IMR-90 (cell line): ENCODE data around the gene SEMA4D.

Experiments used
- CEBPB ChIP-seq: IDR thresholded peaks from 2 replicates; pipeline ENCODE4 v1.6.1; 2012; ENCODE audit warnings: low read depth, low read length, improper control_type of control experiment
- MAZ ChIP-seq: IDR thresholded peaks from 2 replicates; pipeline ENCODE4 v1.6.1; 2012; ENCODE audit warnings: low read depth, mild to moderate bottlenecking, low read length, improper control_type of control experiment, moderate library complexity, borderline replicate concordance
- MXI1 ChIP-seq: IDR thresholded peaks from 2 replicates; pipeline ENCODE4 v1.6.1; 2012; ENCODE audit warnings: low read depth, mild to moderate bottlenecking, low read length, moderate library complexity, borderline replicate concordance
- POLR2A ChIP-seq: IDR thresholded peaks from 2 replicates; pipeline ENCODE4 v1.6.1; 2012; ENCODE audit warnings: mild to moderate bottlenecking, low read depth, low read length
- RAD21 ChIP-seq: IDR thresholded peaks from 2 replicates; pipeline ENCODE4 v1.6.1; 2012; ENCODE audit warnings: low read length, improper control_type of control experiment
- RCOR1 ChIP-seq: IDR thresholded peaks from 2 replicates; pipeline ENCODE4 v1.6.1; 2012; ENCODE audit warnings: mild to moderate bottlenecking, low read length, improper control_type of control experiment; ENCODE audit not compliant: insufficient replicate concordance
- RFX5 ChIP-seq: IDR thresholded peaks from 2 replicates; pipeline ENCODE4 v1.8.0; 2012; ENCODE audit warnings: low read depth, mild to moderate bottlenecking, low read length, moderate library complexity
- SMC3 ChIP-seq: fragments of 150-350 bp; IDR thresholded peaks from 2 replicates; pipeline ENCODE4 v1.6.1; 2016; ENCODE audit warnings: low read depth, mild to moderate bottlenecking, antibody characterized with exemption, low read length, moderate library complexity
- TF ChIP-seq, protein P1 (sequence below): conservative IDR thresholded peaks from 2 replicates; pipeline ENCODE4 v1.5.1; 2012; ENCODE audit warnings: mild to moderate bottlenecking, low read depth, low read length, improper control_type of control experiment

GRCh38 chr9:89498852-89499480 is 1.1 kb upstream of the SEMA4D start:
- TF ChIP-seq, protein P1, sequence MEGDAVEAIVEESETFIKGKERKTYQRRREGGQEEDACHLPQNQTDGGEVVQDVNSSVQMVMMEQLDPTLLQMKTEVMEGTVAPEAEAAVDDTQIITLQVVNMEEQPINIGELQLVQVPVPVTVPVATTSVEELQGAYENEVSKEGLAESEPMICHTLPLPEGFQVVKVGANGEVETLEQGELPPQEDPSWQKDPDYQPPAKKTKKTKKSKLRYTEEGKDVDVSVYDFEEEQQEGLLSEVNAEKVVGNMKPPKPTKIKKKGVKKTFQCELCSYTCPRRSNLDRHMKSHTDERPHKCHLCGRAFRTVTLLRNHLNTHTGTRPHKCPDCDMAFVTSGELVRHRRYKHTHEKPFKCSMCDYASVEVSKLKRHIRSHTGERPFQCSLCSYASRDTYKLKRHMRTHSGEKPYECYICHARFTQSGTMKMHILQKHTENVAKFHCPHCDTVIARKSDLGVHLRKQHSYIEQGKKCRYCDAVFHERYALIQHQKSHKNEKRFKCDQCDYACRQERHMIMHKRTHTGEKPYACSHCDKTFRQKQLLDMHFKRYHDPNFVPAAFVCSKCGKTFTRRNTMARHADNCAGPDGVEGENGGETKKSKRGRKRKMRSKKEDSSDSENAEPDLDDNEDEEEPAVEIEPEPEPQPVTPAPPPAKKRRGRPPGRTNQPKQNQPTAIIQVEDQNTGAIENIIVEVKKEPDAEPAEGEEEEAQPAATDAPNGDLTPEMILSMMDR = no peak
- TF ChIP-seq CEBPB = no peak
- no peak for TF ChIP-seq RAD21
- TF ChIP-seq RFX5 = no peak
- TF ChIP-seq POLR2A = no peak
- no peak for TF ChIP-seq MXI1
- no peak for TF ChIP-seq SMC3
- TF ChIP-seq RCOR1 = no peak
- TF ChIP-seq MAZ = no peak
